ENCODE results near the gene SGO2. TPM values are rescaled to one million over a fixed set of nuclear protein-coding genes. Genes with fewer than 3 reads are reported as not detected.
A peak's percentile ranks its signal among the peaks of the same experiment; 100 is the strongest.

The SGO2 gene
- total and polyA plus RNA-seq, 2 of the 13 experiments (the other 11 are each of a cell fraction or from before 2014, with no cell fraction given) = 5.1 to 16.2 TPM

DNA sequence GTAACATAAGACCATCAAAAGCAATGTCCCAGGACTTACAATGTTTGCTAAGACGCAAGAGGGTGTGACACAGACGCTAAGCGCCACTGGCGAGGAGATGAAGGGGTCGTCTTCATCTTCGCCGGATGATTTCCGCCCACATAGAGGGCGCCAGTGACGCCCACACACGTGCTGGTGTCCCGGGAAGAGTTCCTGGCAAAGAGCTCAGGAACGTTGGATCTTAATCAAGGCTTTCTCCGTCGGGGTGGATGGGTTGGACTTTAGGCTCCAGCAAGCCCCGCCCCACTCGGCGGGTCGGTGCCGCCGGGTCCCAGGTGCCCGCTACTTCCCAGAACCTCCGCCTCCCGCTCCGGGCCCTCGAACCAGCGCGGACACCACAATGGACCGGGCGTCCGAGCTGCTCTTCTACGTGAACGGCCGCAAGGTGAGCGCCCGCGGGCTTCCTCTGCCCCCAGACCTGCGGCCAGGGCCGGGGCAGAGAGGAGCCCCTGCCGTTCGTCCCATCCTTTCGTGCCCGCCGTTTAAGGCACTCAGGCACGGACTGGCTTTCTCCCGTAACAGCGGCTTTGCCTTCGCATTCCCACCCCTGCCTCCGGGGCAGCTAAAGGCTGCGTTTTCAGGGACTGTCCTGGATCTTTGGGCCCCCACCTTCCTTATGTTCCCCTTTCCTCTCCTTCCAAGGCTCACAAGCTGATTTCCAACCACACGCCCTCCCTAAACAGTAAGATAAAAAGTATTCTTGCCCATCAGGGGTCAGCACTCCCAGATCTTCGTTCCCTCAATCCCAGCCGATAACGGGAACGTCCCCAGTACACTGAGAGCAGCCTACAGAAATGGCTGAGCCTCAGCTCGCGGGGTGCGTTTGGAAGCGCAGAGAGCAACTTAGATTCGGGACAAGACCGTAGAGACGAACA is 60.0 kb downstream of the SGO2 start, which contains the start of gene AOX1 (continued):
- TF ChIP-seq ZNF317 (CRISPR knock-in tag; IDR thresholded peaks at IDR 0.05) (0 out of 2 replicates have a peak, but pooled peaks have one; percentile 9), ZBTB21 (CRISPR knock-in tag; IDR thresholded peaks at IDR 0.05) (0 out of 2 replicates have a peak, but pooled peaks have one; percentile 22), ZNF598 (CRISPR knock-in tag; IDR thresholded peaks at IDR 0.05; ENCODE audit: borderline replicate concordance) (no peak), RBM22 (optimal IDR thresholded peaks at IDR 0.05; ENCODE audit: low read length) (peak; percentile 48), ZFP62 (CRISPR knock-in tag; IDR thresholded peaks at IDR 0.05) (no peak), MAZ (IDR thresholded peaks at IDR 0.05; ENCODE audit: borderline replicate concordance, low read depth, low read length) (no peak), MAZ (CRISPR knock-in tag; IDR thresholded peaks at IDR 0.05; ENCODE audit: low read depth) (peak; percentile 74), ZNF354B (CRISPR knock-in tag; IDR thresholded peaks at IDR 0.05) (no peak), RELA (CRISPR knock-in tag; IDR thresholded peaks at IDR 0.05) (no peak), MIER3 (CRISPR knock-in tag; IDR thresholded peaks at IDR 0.05; ENCODE audit: borderline replicate concordance) (no peak), SP4 (CRISPR knock-in tag; IDR thresholded peaks at IDR 0.05) (peak; percentile 51; the same call in 1 of the 2 replicates), AHR (CRISPR knock-in tag; IDR thresholded peaks at IDR 0.05) (peak; percentile 70; the same call in 1 of the 2 replicates), FOXK2 (IDR thresholded peaks at IDR 0.05) (no peak)
- TF ChIP-seq, protein P1, sequence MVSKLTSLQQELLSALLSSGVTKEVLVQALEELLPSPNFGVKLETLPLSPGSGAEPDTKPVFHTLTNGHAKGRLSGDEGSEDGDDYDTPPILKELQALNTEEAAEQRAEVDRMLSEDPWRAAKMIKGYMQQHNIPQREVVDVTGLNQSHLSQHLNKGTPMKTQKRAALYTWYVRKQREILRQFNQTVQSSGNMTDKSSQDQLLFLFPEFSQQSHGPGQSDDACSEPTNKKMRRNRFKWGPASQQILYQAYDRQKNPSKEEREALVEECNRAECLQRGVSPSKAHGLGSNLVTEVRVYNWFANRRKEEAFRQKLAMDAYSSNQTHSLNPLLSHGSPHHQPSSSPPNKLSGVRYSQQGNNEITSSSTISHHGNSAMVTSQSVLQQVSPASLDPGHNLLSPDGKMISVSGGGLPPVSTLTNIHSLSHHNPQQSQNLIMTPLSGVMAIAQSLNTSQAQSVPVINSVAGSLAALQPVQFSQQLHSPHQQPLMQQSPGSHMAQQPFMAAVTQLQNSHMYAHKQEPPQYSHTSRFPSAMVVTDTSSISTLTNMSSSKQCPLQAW (CRISPR knock-in tag; IDR thresholded peaks at IDR 0.05) = peak; percentile 63; the same call in 1 of the 2 replicates
- TF ChIP-seq, protein P2, sequence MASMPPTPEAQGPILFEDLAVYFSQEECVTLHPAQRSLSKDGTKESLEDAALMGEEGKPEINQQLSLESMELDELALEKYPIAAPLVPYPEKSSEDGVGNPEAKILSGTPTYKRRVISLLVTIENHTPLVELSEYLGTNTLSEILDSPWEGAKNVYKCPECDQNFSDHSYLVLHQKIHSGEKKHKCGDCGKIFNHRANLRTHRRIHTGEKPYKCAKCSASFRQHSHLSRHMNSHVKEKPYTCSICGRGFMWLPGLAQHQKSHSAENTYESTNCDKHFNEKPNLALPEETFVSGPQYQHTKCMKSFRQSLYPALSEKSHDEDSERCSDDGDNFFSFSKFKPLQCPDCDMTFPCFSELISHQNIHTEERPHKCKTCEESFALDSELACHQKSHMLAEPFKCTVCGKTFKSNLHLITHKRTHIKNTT (CRISPR knock-in tag; IDR thresholded peaks at IDR 0.05) = no peak
- TF ChIP-seq, protein P3, sequence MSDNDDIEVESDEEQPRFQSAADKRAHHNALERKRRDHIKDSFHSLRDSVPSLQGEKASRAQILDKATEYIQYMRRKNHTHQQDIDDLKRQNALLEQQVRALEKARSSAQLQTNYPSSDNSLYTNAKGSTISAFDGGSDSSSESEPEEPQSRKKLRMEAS (IDR thresholded peaks at IDR 0.05) = peak; percentile 97
- TF ChIP-seq, protein P4, sequence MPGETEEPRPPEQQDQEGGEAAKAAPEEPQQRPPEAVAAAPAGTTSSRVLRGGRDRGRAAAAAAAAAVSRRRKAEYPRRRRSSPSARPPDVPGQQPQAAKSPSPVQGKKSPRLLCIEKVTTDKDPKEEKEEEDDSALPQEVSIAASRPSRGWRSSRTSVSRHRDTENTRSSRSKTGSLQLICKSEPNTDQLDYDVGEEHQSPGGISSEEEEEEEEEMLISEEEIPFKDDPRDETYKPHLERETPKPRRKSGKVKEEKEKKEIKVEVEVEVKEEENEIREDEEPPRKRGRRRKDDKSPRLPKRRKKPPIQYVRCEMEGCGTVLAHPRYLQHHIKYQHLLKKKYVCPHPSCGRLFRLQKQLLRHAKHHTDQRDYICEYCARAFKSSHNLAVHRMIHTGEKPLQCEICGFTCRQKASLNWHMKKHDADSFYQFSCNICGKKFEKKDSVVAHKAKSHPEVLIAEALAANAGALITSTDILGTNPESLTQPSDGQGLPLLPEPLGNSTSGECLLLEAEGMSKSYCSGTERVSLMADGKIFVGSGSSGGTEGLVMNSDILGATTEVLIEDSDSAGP (CRISPR knock-in tag; IDR thresholded peaks at IDR 0.05; ENCODE audit: borderline replicate concordance) = peak; percentile 89
- TF ChIP-seq, protein P5, sequence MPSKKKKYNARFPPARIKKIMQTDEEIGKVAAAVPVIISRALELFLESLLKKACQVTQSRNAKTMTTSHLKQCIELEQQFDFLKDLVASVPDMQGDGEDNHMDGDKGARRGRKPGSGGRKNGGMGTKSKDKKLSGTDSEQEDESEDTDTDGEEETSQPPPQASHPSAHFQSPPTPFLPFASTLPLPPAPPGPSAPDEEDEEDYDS (CRISPR knock-in tag; IDR thresholded peaks at IDR 0.05) = peak; percentile 17; the same call in 1 of the 2 replicates
- TF ChIP-seq, protein P6, sequence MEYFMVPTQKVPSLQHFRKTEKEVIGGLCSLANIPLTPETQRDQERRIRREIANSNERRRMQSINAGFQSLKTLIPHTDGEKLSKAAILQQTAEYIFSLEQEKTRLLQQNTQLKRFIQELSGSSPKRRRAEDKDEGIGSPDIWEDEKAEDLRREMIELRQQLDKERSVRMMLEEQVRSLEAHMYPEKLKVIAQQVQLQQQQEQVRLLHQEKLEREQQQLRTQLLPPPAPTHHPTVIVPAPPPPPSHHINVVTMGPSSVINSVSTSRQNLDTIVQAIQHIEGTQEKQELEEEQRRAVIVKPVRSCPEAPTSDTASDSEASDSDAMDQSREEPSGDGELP (IDR thresholded peaks at IDR 0.05; ENCODE audit: borderline replicate concordance, low read depth) = no peak
- TF ChIP-seq, protein P7, sequence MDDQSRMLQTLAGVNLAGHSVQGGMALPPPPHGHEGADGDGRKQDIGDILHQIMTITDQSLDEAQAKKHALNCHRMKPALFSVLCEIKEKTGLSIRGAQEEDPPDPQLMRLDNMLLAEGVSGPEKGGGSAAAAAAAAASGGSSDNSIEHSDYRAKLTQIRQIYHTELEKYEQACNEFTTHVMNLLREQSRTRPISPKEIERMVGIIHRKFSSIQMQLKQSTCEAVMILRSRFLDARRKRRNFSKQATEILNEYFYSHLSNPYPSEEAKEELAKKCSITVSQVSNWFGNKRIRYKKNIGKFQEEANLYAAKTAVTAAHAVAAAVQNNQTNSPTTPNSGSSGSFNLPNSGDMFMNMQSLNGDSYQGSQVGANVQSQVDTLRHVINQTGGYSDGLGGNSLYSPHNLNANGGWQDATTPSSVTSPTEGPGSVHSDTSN (CRISPR knock-in tag; IDR thresholded peaks at IDR 0.05; ENCODE audit: borderline replicate concordance) = no peak

Data from HepG2 (cell line).